NCI-H510A (cell line): ENCODE data around the gene NOL3.

Experiments
- DNase-seq: peaks from one replicate; lab custom pipeline; 2025; lab: John Stamatoyannopoulos, UW

The NOL3 gene

DNA sequence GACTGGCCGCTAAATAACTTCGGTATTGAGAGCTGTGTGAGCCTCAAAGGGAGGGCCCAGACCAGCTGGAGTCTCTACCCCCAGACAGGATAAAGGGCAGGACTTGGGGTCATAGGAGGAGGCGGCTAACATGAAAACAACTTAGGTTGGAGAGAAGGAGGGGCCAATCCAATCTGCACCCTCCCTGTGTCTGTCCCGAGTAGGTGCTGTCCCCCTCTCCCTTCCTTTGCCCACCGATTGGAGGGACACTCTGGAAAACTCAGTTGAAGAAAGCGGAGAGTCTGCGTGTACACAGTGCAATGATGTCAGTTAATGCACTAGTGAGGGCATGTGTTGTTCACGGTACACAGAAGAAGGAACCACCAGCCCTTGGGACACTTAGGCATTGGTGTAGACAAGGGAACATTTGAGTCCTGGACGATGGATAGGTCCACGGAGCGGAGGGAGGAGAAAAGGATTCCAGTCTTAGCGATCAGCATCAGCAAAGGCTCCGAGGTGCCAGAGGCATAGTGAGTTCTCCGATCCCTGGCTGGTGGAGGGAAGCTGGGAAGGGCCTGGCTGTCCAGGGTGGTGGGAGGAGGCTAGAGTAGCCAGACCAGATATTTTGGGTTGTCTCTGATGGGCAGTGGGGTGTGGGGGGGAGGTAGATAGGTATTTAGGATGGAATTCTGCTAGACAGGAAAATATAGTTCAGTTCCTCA is 761 bp downstream of the NOL3 start:
- no peak for DNase-seq

DNA sequence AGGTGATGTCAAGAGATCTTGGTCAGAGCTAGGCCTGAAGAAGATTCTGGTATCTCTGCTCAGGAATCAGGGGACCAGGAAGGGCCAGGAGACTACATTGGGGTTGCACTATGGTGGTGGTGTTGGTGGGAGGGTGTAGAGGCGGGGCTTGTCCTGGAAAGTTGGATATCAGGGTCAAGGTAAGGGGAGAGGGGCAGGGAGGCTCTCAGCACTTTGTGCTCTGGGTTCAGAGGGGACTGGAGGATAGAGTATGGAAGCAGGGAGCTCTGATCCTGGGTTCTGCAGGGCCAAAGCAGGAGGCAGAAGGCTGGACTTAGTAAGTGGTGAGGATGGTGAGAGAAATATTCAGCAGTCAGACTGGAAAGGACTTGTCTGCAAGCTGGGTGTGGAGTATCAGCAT is 3.0 kb downstream of the NOL3 start:
- DNase-seq: no peak

DNA sequence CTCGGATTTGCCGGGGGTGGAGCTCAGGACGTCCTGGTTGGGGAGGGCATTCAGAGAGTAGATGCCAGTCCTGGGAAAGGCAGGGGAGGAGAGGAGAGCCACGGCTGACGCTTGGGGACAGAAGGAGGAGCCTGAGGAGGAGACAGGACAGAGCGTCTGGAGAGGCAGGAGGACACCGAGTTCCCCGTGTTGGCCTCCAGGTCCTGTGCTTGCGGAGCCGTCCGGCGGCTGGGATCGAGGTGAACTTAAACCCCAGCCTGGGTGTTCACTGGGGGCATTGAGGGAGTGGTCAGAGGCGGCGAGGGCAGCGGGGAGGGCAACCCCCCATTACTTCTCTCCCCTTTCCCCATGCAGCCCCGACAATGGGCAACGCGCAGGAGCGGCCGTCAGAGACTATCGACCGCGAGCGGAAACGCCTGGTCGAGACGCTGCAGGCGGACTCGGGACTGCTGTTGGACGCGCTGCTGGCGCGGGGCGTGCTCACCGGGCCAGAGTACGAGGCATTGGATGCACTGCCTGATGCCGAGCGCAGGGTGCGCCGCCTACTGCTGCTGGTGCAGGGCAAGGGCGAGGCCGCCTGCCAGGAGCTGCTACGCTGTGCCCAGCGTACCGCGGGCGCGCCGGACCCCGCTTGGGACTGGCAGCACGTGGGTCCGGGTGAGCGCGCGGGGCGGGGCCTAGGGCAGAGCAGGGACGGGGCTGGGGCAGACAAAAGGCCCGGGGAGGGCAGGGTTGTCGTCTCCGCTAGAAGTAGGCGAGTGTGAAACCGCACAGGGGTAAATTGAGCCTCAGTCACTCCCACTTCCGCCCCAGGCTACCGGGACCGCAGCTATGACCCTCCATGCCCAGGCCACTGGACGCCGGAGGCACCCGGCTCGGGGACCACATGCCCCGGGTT is 3.7 kb downstream of the NOL3 start:
- peak; percentile 66 for DNase-seq

DNA sequence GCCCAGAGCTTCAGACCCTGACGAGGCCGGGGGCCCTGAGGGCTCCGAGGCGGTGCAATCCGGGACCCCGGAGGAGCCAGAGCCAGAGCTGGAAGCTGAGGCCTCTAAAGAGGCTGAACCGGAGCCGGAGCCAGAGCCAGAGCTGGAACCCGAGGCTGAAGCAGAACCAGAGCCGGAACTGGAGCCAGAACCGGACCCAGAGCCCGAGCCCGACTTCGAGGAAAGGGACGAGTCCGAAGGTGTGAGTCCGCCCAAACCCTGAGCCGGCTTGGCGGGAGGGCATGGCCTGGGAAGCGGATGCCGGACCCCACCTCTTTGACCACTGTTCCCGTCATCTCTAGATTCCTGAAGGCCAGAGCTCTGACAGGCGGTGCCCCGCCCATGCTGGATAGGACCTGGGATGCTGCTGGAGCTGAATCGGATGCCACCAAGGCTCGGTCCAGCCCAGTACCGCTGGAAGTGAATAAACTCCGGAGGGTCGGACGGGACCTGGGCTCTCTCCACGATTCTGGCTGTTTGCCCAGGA is 4.4 kb downstream of the NOL3 start:
- DNase-seq: no peak

DNA sequence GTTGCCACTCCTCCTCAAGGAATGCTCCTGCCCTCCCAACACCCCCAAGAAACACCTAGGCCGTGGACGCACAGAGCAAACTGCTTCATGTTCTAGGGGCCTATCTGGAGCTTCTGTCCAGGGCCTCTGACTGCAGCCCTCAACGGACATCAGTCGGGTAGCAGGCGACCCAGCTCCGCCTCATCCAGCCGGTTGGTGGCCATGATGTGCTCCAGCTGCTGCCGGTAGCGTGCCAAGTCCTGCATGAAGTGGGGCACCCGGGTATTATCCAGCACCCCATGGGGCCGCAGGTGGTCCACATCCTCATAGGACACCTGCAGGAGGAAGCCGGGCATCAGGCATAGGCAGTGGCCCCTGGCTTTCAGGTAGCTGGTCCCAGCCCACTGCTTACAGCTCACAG is 6.3 kb downstream of the NOL3 start:
- no peak for DNase-seq

DNA sequence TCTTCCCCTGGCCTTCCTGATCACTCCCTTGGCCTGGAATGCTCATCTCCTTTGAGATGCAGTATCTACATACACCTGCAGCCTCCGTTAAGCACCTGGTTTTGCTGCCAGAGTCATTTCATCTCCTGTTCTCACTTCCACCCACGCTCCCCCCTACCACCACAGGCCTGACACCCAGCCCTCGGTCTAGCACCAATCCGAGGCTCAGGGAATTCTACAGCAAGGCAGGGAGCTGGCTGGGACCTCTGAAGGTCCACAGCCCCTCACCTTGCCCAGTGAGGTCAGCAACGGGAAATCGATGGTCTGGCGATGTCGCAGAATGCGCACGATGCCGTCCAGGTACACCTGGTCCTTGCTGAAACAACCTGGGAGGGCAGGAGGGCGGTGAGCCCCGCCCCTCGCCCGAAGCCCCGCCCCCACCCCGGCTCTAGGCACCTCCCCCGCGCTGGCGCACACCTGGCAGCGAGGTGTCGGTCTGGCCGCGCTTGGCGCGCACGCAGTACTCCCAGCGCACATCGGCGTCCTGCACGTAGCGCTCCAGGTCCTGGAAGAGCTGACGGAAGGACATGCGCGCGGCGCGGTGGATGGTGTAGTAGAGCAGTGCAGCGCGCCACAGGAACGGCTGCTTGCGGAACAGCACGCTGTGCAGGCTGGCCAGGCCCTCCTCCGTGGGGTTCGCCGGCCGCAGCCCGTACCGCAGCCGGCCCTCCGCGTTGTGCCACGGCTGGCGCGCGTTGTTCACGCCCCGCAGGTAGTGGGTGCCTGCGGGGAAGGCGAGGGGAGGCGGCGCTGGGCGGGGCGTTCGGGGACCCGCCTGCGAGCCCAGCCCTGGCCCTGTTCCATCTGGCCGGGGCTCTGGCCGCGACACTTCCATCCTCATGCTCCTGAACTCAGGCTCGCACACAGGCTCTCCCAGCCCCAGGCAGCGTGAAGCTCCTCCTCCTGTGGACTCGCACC is 7.7 kb downstream of the NOL3 start:
- DNase-seq: peak; percentile 87

DNA sequence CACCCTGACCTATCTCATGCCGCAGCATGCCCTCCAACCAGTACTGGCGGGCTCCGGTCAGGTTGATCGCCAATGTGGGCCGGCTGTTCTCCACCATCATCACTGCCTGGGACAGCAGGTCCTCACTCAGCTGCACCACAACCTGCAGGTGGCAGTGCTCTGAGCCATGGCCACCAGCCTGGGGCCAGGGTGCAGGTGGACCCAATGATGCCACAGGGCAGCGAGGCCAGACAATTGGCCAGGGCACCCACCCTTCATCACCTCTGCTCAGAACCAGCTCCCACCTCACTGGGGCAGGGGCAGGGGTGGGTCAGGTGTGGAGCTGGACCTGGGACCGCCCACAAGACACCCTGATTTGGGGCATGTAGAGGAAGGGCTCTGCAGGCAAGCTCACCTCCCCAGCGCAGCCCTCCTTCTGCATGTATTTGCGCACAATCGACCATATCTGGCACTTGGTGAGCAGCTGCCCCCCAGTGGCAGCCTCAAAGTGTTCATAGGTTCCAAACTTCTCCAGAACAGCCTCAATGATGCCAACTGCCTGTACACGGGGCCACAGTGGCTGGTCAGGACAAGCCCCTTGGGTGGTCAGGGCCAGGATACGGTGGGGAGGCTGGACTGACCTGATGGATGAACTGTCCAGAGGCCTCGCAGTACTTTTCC is 9.2 kb downstream of the NOL3 start:
- no peak for DNase-seq

DNA sequence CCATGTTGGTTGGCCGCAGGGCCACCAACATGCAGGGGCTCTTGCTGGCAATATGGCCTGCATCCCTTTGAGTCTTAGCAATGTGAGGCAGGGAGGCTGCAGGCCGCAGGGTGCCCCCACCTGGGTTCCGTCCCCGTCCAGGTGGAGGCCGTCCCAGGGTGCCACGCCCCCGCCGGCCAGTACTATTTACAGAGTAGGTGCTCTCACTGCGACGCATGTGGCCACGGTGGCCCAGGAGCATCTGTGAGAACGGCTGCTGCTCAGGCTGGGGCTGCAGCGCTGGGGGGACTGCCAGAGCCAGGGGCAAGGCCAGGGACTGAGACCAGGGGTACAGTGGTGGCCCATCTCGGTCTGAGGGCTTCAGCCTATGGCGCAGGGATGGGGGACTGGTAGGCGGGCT is 9.8 kb downstream of the NOL3 start:
- DNase-seq: no peak

DNA sequence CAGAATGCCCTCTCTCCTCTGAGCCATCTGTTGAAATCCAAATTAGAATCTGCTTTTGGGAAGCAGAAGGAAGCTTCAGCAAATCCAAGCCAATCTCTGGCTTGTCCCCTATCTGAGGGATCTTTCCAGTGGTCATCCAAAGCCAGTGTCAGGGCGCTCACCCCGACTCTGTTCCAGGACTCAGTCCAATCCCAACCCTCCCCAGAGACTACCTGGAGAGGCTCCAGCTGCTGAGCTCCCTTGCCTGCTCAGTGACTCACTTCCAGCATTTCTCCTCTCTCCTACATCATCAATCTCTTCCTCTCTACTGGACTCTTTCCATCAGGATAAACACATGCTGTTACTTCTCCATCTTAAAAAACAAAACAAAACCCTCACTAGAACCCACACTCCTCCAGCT is 11.0 kb downstream of the NOL3 start:
- DNase-seq: no peak

DNA sequence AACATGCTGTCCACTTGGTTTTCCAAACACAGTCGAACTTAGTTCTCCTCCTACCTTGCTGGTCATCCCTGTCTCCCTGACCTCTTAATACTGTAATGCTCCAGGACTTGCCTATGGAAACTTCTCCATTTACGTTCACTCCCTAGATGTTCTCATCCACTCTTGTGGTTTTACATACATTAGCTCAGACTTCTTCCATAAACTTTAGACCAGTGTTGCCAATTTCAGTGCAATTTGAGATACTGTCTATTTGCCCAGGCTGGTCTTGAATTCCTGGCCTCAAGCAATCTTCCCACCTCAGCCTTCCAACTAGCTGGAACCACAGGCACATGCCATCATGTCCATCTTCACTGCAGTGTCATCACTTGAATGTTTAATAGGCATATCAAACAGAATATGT is 11.9 kb downstream of the NOL3 start:
- DNase-seq: no peak

DNA sequence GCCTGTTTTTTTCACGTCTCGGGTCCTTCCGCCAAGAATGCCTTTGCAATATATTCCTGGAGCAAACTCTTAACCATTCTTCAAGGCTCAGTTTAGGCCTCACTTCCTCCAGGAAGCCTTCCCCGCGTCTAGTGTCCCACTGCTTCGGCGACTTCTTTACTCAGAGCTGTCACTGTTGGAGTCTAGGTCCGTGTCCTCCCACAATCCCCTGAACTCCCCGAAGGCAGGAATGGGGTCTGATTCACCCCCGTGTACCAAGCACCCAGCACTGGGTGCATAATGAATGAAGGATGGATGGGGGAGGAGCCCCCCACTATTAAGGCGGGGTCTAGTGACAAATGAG is 12.9 kb downstream of the NOL3 start:
- DNase-seq: no peak

DNA sequence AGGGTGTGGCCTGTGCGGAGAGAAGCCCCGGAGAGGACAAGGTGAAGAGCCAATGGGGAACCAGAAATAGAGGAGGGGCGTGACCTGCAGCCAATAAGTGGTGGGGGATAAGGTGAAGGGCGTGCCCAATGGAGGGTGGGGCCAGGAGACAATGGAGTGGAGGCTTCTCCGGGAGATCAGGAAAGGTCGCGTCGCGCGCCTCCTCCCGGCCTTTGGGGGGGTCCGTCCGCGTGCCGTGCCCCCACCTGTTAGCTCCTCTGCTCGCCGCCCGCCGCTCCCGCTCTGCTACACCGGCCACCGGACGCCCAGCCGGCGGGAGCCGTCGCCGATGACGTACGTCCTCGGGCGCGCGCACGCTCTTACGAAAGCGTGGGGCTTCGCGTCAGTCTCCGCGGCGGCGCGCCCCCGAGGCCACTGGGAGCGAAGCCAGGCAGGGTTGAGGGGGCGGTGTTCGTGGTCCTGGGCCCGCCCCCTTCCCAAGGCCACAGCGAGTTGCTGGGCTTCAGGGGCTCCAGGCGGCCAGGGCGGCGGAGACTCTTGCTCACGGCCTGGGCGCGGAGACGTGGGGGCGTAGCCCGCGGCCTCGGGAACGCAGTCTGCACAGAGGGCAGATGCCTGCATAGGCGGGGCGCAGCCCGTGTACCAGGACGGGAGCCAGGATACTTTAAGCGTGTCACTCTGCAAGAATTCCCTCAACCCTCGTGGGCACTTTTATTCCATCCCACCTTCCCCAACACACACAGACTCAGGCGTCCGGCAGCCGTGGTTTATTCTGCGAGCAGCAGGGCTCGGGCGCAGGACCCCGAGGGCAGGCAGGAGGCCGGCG is 13.5 kb downstream of the NOL3 start, which contains the start of gene MATCAP1:
Gene MATCAP1, minus strand, starts transcription at position 337 of the 826 bp plus-strand sequence. CDS start 3,353 bp downstream, outside the sequence.
- peak; percentile 85 for DNase-seq

DNA sequence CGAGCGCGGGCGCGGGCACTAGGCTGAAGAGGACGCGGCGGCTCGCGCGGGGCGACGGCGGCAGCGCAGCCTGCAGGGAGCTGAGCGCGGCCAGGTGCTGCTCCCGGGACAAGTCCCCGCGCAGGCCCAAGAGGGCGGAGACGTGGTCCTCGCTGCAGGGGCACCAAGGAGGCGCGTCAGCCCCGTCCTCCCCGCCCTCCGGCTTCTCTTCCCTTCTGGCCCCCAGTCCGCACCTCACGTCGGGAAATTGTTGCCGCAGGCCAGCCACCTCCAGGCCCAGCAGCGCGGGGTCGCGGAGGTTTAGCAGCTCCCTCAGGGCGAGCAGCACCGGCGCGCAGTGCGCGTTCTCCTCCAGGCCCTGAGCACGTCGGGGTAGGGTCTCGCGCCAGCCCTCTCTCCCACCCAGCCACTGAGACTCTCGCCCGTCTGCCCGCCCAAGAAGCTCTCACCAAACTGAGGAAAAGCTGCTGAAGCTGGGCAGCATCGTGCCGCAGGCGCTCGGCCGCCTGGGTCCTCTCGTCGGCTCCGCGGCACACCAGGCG is 14.2 kb downstream of the NOL3 start:
- DNase-seq: no peak

DNA sequence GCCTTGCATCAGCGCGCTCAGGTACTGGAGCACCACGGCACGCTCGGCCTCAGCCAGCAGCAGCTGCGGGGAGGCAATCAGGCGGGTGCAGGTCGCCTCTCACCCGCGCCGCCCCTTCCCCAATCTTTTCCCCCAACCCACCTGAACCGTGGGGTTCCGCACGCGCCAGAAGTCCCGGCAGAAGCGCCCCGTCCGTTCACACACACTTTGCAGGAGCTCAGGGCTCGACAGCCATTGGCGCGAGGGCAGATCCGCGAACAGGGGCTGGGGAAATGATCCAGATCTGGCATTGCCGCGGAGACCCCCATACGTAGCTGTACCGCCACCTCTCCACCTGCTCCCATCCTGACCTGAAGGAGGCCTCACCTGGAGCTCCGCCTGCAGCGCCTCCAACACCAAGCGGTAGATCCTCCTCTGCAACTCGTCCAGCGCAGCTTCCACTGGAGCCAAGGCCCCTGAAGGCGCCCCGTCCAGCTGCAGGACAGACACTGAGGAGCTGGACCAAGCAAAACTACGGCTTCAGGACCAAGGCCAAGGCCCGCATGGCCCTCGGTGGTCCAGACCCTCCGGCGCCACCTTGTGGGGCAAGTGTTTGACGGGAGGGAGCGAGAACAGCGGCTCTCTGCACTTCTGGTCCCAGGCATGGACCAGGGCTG is 14.8 kb downstream of the NOL3 start:
- DNase-seq: peak; percentile 65

DNA sequence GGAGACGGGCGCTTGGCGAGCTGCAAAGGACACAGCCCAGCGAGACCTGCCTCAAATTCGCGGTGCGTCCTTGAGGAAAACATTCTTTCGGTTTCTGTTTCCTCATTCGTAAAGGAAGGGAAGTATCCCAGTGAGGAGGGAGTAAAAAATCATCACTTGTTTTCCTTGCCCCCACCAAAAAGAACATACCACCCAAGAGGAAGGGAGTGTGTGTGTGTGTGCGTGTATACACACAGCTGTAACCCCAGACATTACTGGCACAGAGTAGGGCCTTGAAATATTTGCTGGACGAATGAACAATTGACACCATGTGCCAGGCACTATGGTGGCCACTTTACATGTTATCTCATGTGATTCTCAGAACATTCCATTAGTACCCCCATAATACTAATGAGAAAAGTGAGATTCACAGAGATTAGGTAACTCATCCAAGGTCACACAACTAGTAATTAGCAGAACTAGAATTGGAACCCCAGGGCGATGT is 15.4 kb downstream of the NOL3 start:
- no peak for DNase-seq

DNA sequence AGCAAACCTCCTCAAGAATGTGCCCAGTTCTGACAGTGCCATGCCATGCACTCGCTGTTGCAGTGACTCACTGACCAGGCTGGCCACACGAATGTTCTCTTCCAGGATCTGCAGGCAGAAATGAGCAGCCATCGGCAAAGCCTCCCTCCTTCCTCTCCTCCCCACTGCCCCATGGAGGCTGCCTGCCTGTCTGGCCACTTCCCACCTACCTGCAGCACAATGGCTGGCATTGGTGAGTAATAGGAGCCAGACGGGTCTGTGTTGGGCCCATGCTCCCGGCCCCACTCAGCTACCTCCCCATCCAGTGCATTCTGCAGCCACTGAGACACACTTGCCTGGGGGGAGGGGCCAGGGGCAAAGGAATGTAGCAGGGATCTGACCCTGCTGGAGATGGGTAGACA is 16.2 kb downstream of the NOL3 start:
- DNase-seq: no peak

DNA sequence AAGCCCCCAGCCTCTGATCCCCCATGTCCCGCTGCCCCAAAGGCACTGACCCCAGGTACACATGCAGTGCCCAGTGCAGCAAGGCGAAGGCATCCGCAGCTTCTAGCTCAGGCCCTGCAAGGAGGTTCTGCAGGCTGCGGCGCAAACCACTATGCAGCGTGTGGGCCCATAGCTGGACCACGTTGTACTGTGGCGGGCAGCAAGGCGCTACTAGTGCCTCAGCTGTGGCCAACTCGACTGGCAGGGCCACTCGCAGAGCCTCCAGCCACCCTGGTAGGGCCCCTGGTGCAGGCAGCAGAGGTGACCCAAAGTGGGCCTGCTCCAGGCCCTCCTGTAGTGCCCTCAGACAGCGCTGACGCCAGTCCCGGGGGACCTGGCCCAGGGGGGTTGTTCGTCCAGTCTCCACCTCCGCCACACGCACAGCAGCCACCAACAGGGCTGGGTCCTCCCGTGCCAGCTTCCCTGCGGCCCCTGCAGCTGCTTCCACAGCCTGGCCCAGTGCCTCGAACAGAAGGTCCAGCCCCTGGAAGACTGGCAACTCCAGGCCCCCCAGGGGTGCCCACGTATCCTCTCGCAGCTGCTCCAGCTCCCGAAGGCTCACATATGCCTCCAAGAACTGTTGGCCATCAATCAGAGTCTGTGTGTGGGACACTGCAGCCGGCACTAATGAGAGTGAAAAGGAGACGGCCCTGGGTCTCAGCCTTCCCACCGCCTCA is 17.0 kb downstream of the NOL3 start:
- DNase-seq: no peak

DNA sequence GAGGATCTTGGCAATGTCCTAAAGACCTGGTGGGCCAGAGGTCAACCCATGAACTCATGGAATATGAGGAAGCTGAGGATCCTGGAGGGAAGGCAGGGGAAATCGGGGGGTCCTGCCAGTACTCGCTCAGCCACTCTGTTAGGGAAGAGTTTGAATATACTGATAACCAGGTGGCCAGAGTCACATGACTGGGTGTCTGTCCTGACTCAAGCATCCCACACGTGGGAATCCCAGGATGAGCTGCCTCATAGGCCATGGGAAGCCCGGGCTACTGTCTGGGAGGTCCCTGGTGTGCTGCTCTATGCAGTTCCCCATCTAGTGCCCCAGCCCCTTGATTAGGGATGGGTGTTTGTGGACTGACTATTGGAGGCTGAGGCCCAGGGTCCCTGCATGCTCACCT is 18.0 kb downstream of the NOL3 start:
- no peak for DNase-seq

DNA sequence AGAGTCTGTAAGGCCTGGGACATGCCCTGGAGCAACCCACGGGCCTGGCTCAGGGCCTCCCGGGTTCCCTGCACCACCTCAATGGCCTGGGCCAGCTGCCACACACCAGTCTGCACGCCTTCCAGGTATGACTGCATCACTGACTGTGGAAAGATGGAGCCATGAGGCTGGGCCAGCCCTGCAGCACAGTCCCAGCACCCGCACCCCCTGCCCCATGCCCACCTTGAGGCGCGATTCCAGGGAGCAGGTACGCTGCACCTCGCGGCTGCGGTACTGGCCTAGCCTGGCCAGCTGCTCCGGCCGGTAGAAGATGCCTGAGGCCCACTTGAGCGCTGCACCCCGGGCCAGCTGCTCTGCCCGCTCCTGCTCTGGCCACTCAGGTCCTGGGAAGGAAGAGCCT is 18.5 kb downstream of the NOL3 start:
- no peak for DNase-seq
